ENCODE measurements around the gene MPST.

- no peak for TF ChIP-seq EZH2 (IDR thresholded peaks at IDR 0.05; ENCODE audit: low read length)
- no peak for TF ChIP-seq CTCF (optimal IDR thresholded peaks at IDR 0.05 in 1 of 3, IDR thresholded peaks at IDR 0.05 in 1 of 3, conservative IDR thresholded peaks at IDR 0.05 in 1 of 3; ENCODE audit: extremely low read depth in 1 of 3, insufficient read depth in 2 of 3, low read length in 3 of 3)
These were observed 23.8 kb downstream of the MPST start for GRCh38 chr22:37043209-37043827.

Measured in keratinocyte (primary cell).